IMR-90 (cell line): Measurements from ENCODE around the gene AXIN1. TPM values are rescaled to one million over a fixed set of nuclear protein-coding genes. Genes with fewer than 3 reads are reported as not detected.

Source experiments
- ATAC-seq: fragments of 200-7000 bp; cut with Tn5 transposase; 2 replicates; pipeline ENCODE4 v1.9.1; 2020; ENCODE audit warnings: low read depth, mild to moderate bottlenecking, moderate library complexity
- BruUV-seq: library from RNA; stranded (reverse); fragments of 400-500 nt; replicated peaks from 2 replicates; lab custom pipeline; 2021; lab: Mats Ljungman, UMichigan
- CTCF ChIA-PET: fragments of 300-600 bp; formaldehyde crosslinking; extraction: SDS; loops from one replicate; lab custom pipeline; 2021; ENCODE audit warnings: antibody characterized with exemption; lab: Yijun Ruan, JAX
- POLR2A ChIA-PET: fragments of 300-600 bp; sonication (Branson Sonifier 250); formaldehyde crosslinking; loops from one replicate; lab custom pipeline; 2022; ENCODE audit warnings: antibody characterized with exemption; ENCODE audit not compliant: unreplicated experiment; lab: Charles Lee
- DNase-seq: peaks from one replicate; pipeline ENCODE4 v3.0.0; 2013
- H2AFZ ChIP-seq: replicated peaks from 2 replicates; pipeline ENCODE3; 2013; ENCODE audit warnings: low read length, mild to moderate bottlenecking; ENCODE audit not compliant: poor library complexity
- H2AK5ac ChIP-seq: 2 replicates; pipeline ENCODE4 v1.6.1; 2013; ENCODE audit warnings: low read depth, low read length, inconsistent platforms
- H2AK9ac ChIP-seq: replicated peaks from 2 replicates; pipeline ENCODE3; 2013; ENCODE audit warnings: mild to moderate bottlenecking, low read depth, low read length, moderate library complexity; ENCODE audit not compliant: poor library complexity
- H2BK120ac ChIP-seq: 2 replicates; pipeline ENCODE4 v1.6.1; 2013; ENCODE audit warnings: low read depth, low read length, inconsistent platforms
- H2BK15ac ChIP-seq: 3 replicates; pipeline ENCODE4 v1.6.1; 2013; ENCODE audit warnings: low read depth, low read length, inconsistent platforms
- H2BK20ac ChIP-seq: 2 replicates; pipeline ENCODE4 v1.6.1; 2013; ENCODE audit warnings: low read depth, mild to moderate bottlenecking, inconsistent platforms, low read length, moderate library complexity
- H2BK5ac ChIP-seq: 2 replicates; pipeline ENCODE4 v1.6.1; 2013; ENCODE audit warnings: mild to moderate bottlenecking, low read depth, low read length, inconsistent platforms; ENCODE audit not compliant: poor library complexity, severe bottlenecking
- H3K14ac ChIP-seq: replicated peaks from 2 replicates; pipeline ENCODE4 v1.6.1; 2013; ENCODE audit warnings: low read depth, low read length, inconsistent platforms
- H3K18ac ChIP-seq: 2 replicates; pipeline ENCODE4 v1.6.1; 2013; ENCODE audit warnings: low read depth, low read length, control low read depth
- H3K23ac ChIP-seq: 2 replicates; pipeline ENCODE4 v1.6.1; 2013; ENCODE audit warnings: low read depth, low read length, inconsistent platforms
- H3K27ac ChIP-seq: 2 replicates; pipeline ENCODE4 v1.5.1; 2013; ENCODE audit warnings: mild to moderate bottlenecking, control low read depth, low read length; ENCODE audit not compliant: insufficient read depth
- H3K27me3 ChIP-seq: 2 replicates; pipeline ENCODE4 v1.6.1; 2013; ENCODE audit warnings: low read length; ENCODE audit not compliant: control insufficient read depth, insufficient read depth
- H3K36me3 ChIP-seq: 2 replicates; pipeline ENCODE4 v1.6.1; 2013; ENCODE audit warnings: low read length, mixed read lengths; ENCODE audit not compliant: control insufficient read depth, insufficient read depth
- H3K4ac ChIP-seq: 2 replicates; pipeline ENCODE4 v1.6.1; 2013; ENCODE audit warnings: low read depth, low read length, inconsistent platforms
- H3K4me1 ChIP-seq: 2 replicates; pipeline ENCODE4 v1.6.1; 2013; ENCODE audit warnings: low read length, mixed read lengths; ENCODE audit not compliant: control insufficient read depth, insufficient read depth
- H3K4me2 ChIP-seq: 2 replicates; pipeline ENCODE4 v1.6.1; 2013; ENCODE audit warnings: low read depth, mild to moderate bottlenecking, control low read depth, low read length, moderate library complexity
- H3K4me3 ChIP-seq: 2 replicates; pipeline ENCODE4 v1.5.1; 2013; ENCODE audit warnings: low read depth, mild to moderate bottlenecking, control low read depth, low read length, moderate library complexity; ENCODE audit not compliant: insufficient read depth
- H3K56ac ChIP-seq: 2 replicates; pipeline ENCODE4 v1.6.1; 2013; ENCODE audit warnings: low read length, inconsistent platforms; ENCODE audit not compliant: insufficient read depth; ENCODE audit errors: extremely low read depth
- H3K79me1 ChIP-seq, 2 experiments: 2 replicates each; pipeline ENCODE4 v1.6.1; 2013; ENCODE audit warnings: low read length in 2 of 2, inconsistent platforms in 1 of 2, low read depth in 1 of 2
- H3K9ac ChIP-seq: 2 replicates; pipeline ENCODE4 v1.6.1; 2013; ENCODE audit warnings: low read depth, low read length, control low read depth
- H3K9me1 ChIP-seq: 2 replicates; pipeline ENCODE4 v1.6.1; 2013; ENCODE audit warnings: low read length, inconsistent platforms; ENCODE audit not compliant: insufficient read depth
- H3K9me3 ChIP-seq: 2 replicates; pipeline ENCODE4 v1.6.1; 2013; ENCODE audit warnings: low read length; ENCODE audit not compliant: control insufficient read depth, insufficient read depth
- H4K20me1 ChIP-seq: 2 replicates; pipeline ENCODE4 v1.6.1; 2013; ENCODE audit warnings: low read length, inconsistent platforms; ENCODE audit not compliant: insufficient read depth
- H4K5ac ChIP-seq: 2 replicates; pipeline ENCODE4 v1.6.1; 2013; ENCODE audit warnings: mild to moderate bottlenecking, low read depth, low read length, control low read depth
- H4K8ac ChIP-seq, 2 experiments: 2 replicates each; pipeline ENCODE4 v1.6.1; 2013; ENCODE audit warnings: low read depth in 2 of 2, low read length in 2 of 2, control low read depth in 1 of 2, inconsistent platforms in 1 of 2
- H4K91ac ChIP-seq: 2 replicates; pipeline ENCODE4 v1.6.1; 2013; ENCODE audit warnings: low read depth, low read length, inconsistent platforms; ENCODE audit not compliant: insufficient read depth
- BHLHE40 ChIP-seq: fragments of 150-350 bp; IDR thresholded peaks from 2 replicates; pipeline ENCODE4 v1.6.1; 2016; ENCODE audit warnings: mild to moderate bottlenecking, low read depth, low read length
- CEBPB ChIP-seq: IDR thresholded peaks from 2 replicates; pipeline ENCODE4 v1.6.1; 2012; ENCODE audit warnings: low read depth, low read length, improper control_type of control experiment
- CHD1 ChIP-seq: IDR thresholded peaks from 2 replicates; pipeline ENCODE4 v1.6.1; 2012; ENCODE audit warnings: low read depth, low read length, improper control_type of control experiment
- FOS ChIP-seq: fragments of 150-350 bp; IDR thresholded peaks from 2 replicates; pipeline ENCODE4 v1.6.1; 2016; ENCODE audit warnings: low read depth, low read length
- MAFK ChIP-seq: IDR thresholded peaks from 2 replicates; pipeline ENCODE4 v1.6.1; 2012; ENCODE audit warnings: low read depth, low read length, improper control_type of control experiment
- MAZ ChIP-seq: IDR thresholded peaks from 2 replicates; pipeline ENCODE4 v1.6.1; 2012; ENCODE audit warnings: low read depth, mild to moderate bottlenecking, low read length, improper control_type of control experiment, moderate library complexity, borderline replicate concordance
- MXI1 ChIP-seq: IDR thresholded peaks from 2 replicates; pipeline ENCODE4 v1.6.1; 2012; ENCODE audit warnings: low read depth, mild to moderate bottlenecking, low read length, moderate library complexity, borderline replicate concordance
- NFE2L2 ChIP-seq: fragments of 150-350 bp; IDR thresholded peaks from 2 replicates; pipeline ENCODE4 v1.6.1; 2016; ENCODE audit warnings: low read depth, mild to moderate bottlenecking, low read length
- POLR2A ChIP-seq: IDR thresholded peaks from 2 replicates; pipeline ENCODE4 v1.6.1; 2012; ENCODE audit warnings: mild to moderate bottlenecking, low read depth, low read length
- RAD21 ChIP-seq: IDR thresholded peaks from 2 replicates; pipeline ENCODE4 v1.6.1; 2012; ENCODE audit warnings: low read length, improper control_type of control experiment
- RCOR1 ChIP-seq: IDR thresholded peaks from 2 replicates; pipeline ENCODE4 v1.6.1; 2012; ENCODE audit warnings: mild to moderate bottlenecking, low read length, improper control_type of control experiment; ENCODE audit not compliant: insufficient replicate concordance
- RFX5 ChIP-seq: IDR thresholded peaks from 2 replicates; pipeline ENCODE4 v1.8.0; 2012; ENCODE audit warnings: low read depth, mild to moderate bottlenecking, low read length, moderate library complexity
- SMC3 ChIP-seq: fragments of 150-350 bp; IDR thresholded peaks from 2 replicates; pipeline ENCODE4 v1.6.1; 2016; ENCODE audit warnings: low read depth, mild to moderate bottlenecking, antibody characterized with exemption, low read length, moderate library complexity
- WGBS, 2 experiments: methylation state at CpG; one replicate each; pipeline versions ENCODE4 v1.1.5 to v1.1.7; 2013; ENCODE audit warnings: missing lambda C conversion rate in 2 of 2; ENCODE audit not compliant: insufficient read length in 1 of 2; ENCODE audit errors: extremely low coverage in 2 of 2; 5-methylcytosine and 5-hydroxymethylcytosine counted together
- dilution Hi-C: fragments of 300-500 bp; cut with HindIII; formaldehyde crosslinking; loops from one replicate; pipeline ENCODE4 v1.14.3; 2018; ENCODE audit warnings: low sequenced_read_pairs; ENCODE audit not compliant: unreplicated experiment
- in situ Hi-C: fragments of 300-500 bp; cut with MboI; formaldehyde crosslinking; loops from 3 replicates; pipeline ENCODE4 v1.14.3; 2019; ENCODE audit warnings: low sequenced_read_pairs, inconsistent platforms, mixed read lengths
- intact Hi-C: fragments of 100-400 bp; cut with micrococcal nuclease; formaldehyde crosslinking; loops from 2 replicates; pipeline ENCODE4 v1.10.0; 2022
- polyA plus RNA-seq, 3 experiments: library from polyadenylated mRNA; depleted of rRNA; stranded (reverse); fragments of >200 nt; gene quantifications; 2 replicates each; pipeline ENCODE4 v1.2.3, GENCODE V29; 2012; ENCODE audit warnings: low replicate concordance in 1 of 3
- total RNA-seq: library from RNA; depleted of rRNA; stranded (reverse); fragments of >200 nt; gene quantifications from 2 replicates; pipeline ENCODE4 v1.2.3, GENCODE V29; 2012
- TF ChIP-seq, protein P1 (sequence below): conservative IDR thresholded peaks from 2 replicates; pipeline ENCODE4 v1.5.1; 2012; ENCODE audit warnings: mild to moderate bottlenecking, low read depth, low read length, improper control_type of control experiment
- TF ChIP-seq, protein P2 (sequence below): fragments of 150-350 bp; IDR thresholded peaks from 2 replicates; pipeline ENCODE4 v1.6.1; 2017; ENCODE audit warnings: mild to moderate bottlenecking, antibody characterized with exemption, low read length, low read depth
- TF ChIP-seq, protein P3 (sequence below): fragments of 150-350 bp; IDR thresholded peaks from 2 replicates; pipeline ENCODE4 v1.6.1; 2016; ENCODE audit warnings: low read depth, mild to moderate bottlenecking, low read length, moderate library complexity, borderline replicate concordance

AXIN1 gene
- total and polyA plus RNA-seq, 2 of the 4 experiments (the other 2 are of a cell fraction), result 10.9 to 14.2 TPM

DNA sequence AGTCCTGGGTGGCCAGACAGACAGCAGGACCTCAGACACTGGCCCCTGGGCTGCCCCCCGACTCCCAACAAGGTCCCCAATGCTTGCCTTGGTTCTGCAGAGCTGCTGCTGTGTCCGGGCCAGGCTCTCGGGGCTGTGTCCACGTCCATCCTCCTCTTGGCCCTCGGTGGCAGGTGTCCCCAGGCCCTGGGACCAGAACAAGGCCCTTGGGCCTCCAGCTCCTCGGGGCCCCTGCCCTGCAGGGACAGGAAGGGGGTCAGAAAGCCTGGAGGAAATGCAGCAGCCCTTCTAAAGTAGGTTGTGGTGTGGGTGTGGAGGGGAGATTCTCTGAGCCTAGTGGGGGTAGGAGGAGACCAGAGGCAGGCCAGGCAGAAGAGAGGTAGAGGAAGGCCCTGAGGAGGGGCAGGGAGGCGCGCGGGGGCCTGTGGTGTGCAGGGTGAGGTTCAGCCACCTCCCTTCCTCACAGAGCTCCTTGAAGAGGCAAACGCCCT lies 2.5 kb upstream of the AXIN1 start:
- 89% methylated on average over 3 of the region's 10 CpGs; no CpG with 5 or more reads in 1 of the 2 experiments for WGBS, 2 experiments
- DNase-seq (no peak), ATAC-seq (no peak)
- POLR2A ChIA-PET, result no interaction called here
- dilution Hi-C loops (no loop called here), in situ Hi-C loops (no loop called here), intact Hi-C loops (no loop called here)
- Histone ChIP-seq H3K4ac (no peak overlapping the region), H2BK120ac (no peak overlapping the region), H3K23ac (no peak overlapping the region), H4K8ac (no peak overlapping the region), H3K9me1 (0 out of 2 replicates have a peak, but pooled peaks cover 3% of the 10 kb centered on the region), H3K27me3 (no peaks in the 10 kb centered on the region), H3K79me1 (peaks cover 16 to 19% of the 10 kb centered on the region in 2 experiments), H2AK5ac (no peak overlapping the region), H2BK5ac (no peak overlapping the region), H3K36me3 (peaks cover 3% of the 10 kb centered on the region; the same call in 1 of the 2 replicates), H4K91ac (no peak overlapping the region), H2BK20ac (no peak overlapping the region), H3K9ac (no peak overlapping the region), H3K14ac (no peak overlapping the region), H3K27ac (no peak overlapping the region), H3K4me1 (peaks cover 3% of the 10 kb centered on the region; the same call in 1 of the 2 replicates), H3K56ac (no peak overlapping the region), H3K18ac (no peak overlapping the region), H3K4me2 (no peak overlapping the region), H2BK15ac (no peak overlapping the region), H4K5ac (no peak overlapping the region), H2AK9ac (no peak overlapping the region), H3K9me3 (no peaks in the 10 kb centered on the region), H2AFZ (no peak overlapping the region), H4K20me1 (peaks cover 4% of the 10 kb centered on the region; the same call in 1 of the 2 replicates), H3K4me3 (no peak overlapping the region)
- no TSS peak for BruUV-seq
- TF ChIP-seq MXI1 (no peak), BHLHE40 (no peak), CEBPB (no peak), RCOR1 (no peak), RFX5 (no peak), NFE2L2 (no peak), RAD21 (no peak), MAZ (no peak), SMC3 (no peak), CHD1 (no peak), POLR2A (no peak), FOS (no peak), MAFK (no peak)
- TF ChIP-seq, protein P1, sequence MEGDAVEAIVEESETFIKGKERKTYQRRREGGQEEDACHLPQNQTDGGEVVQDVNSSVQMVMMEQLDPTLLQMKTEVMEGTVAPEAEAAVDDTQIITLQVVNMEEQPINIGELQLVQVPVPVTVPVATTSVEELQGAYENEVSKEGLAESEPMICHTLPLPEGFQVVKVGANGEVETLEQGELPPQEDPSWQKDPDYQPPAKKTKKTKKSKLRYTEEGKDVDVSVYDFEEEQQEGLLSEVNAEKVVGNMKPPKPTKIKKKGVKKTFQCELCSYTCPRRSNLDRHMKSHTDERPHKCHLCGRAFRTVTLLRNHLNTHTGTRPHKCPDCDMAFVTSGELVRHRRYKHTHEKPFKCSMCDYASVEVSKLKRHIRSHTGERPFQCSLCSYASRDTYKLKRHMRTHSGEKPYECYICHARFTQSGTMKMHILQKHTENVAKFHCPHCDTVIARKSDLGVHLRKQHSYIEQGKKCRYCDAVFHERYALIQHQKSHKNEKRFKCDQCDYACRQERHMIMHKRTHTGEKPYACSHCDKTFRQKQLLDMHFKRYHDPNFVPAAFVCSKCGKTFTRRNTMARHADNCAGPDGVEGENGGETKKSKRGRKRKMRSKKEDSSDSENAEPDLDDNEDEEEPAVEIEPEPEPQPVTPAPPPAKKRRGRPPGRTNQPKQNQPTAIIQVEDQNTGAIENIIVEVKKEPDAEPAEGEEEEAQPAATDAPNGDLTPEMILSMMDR, result no peak
- TF ChIP-seq, protein P2, sequence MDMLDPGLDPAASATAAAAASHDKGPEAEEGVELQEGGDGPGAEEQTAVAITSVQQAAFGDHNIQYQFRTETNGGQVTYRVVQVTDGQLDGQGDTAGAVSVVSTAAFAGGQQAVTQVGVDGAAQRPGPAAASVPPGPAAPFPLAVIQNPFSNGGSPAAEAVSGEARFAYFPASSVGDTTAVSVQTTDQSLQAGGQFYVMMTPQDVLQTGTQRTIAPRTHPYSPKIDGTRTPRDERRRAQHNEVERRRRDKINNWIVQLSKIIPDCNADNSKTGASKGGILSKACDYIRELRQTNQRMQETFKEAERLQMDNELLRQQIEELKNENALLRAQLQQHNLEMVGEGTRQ, result no peak
- TF ChIP-seq, protein P3, sequence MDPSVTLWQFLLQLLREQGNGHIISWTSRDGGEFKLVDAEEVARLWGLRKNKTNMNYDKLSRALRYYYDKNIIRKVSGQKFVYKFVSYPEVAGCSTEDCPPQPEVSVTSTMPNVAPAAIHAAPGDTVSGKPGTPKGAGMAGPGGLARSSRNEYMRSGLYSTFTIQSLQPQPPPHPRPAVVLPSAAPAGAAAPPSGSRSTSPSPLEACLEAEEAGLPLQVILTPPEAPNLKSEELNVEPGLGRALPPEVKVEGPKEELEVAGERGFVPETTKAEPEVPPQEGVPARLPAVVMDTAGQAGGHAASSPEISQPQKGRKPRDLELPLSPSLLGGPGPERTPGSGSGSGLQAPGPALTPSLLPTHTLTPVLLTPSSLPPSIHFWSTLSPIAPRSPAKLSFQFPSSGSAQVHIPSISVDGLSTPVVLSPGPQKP, result no peak
- CTCF ChIA-PET, result no interaction called here
